Measurements from ENCODE around the gene TLX2. TPM values are rescaled to one million over a fixed set of nuclear protein-coding genes. Genes with fewer than 3 reads are reported as not detected.

The TLX2 gene
- polyA plus RNA-seq, 3 donors from 2014 or later = not detected

DNA sequence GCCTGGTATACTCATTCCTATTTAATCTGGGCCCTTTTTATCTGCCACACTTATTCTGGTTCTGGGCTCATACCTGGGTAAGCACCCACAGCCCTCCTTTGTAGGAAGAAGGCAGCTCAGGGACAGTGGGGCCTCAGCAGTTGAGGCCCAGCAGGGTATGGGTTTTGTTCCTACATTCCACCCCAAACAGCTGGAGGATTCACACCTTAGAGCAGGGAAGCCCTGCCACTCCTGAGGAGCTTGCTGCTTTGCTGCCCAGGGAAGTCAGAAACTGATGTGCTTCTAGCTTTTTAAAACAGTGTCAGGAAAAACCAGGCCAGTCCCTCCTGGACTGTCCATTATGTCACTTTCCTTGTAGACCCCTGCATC, 13.7 kb upstream of the TLX2 start:
- peaks cover 0 to 17% (median 10%) of the 10 kb centered on the region in 3 donors for H3K36me3 Mint-ChIP-seq
- peaks cover 8 to 15% (median 10%) of the 10 kb centered on the region in 3 donors for H3K27me3 Mint-ChIP-seq (ENCODE audit: low read depth in 3 of 3)
- DNase-seq = no peak
- no peaks in the 10 kb centered on the region for H3K9me3 Mint-ChIP-seq
- H3K4me3 Mint-ChIP-seq = peak overlapping the region in 4 of 5 donors; percentile 38 to 86 (median 47)
- H3K27ac Mint-ChIP-seq = no peak overlapping the region
- peaks cover 63 to 66% of the 10 kb centered on the region in 2 donors for H3K4me1 Mint-ChIP-seq

- Mint-ChIP-seq H3K27ac (peak overlapping the region in 4 of 6 donors; percentile 17 to 83 (median 74)), H3K4me3 (peak overlapping the region; percentile 76 to 90 (median 83))
These were observed 12.7 kb upstream of the TLX2 start for GRCh38 chr2:74501335-74502071.

DNA sequence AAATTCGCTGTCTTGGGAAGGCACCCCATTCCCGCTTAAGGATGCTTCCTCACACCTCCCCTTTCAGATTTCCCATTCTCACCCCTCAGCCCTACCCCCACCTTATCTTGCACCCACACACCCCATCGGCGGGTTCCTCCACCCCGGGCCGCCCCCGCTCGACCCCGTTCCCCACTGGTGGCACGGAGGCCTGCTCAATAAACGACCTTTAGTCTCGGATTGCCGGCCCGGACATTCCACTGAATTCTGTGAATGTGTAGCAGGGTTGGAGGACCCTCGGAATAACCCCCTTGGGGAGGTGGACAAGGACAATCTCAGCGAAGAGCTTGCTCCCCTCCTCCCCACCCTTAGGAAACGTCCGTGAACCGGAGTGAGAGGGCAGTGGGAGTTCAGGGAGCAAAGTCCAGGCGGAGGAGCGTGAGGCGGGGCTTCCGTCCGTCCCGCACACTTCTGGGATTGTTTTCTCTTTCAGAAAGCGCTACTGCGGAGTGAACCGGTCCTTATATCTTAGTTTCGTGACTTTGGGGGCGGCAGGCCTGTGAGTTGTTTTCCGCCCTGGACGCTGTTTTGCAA, 12.0 kb upstream of the TLX2 start:
- Mint-ChIP-seq H3K4me1 (peaks cover 73 to 78% of the 10 kb centered on the region in 2 donors), H3K4me3 (peak overlapping the region; percentile 82 to 90 (median 86)), H3K27me3 (ENCODE audit: low read depth in 3 of 3) (peaks cover 12 to 19% (median 13%) of the 10 kb centered on the region in 3 donors), H3K36me3 (peaks cover 3 to 16% (median 13%) of the 10 kb centered on the region in 3 donors), H3K27ac (peak overlapping the region; percentile 39 to 89 (median 78)), H3K9me3 (no peaks in the 10 kb centered on the region)
- no peak for DNase-seq

More at GRCh38 chr2:74501335-74502071, 12.7 kb upstream of the TLX2 start:
- peaks cover 8 to 15% (median 10%) of the 10 kb centered on the region in 3 donors for H3K27me3 Mint-ChIP-seq (ENCODE audit: low read depth in 3 of 3)
- H3K36me3 Mint-ChIP-seq = peaks cover under 1 to 13% (median 10%) of the 10 kb centered on the region in 3 donors
- peaks cover 66 to 71% of the 10 kb centered on the region in 2 donors for H3K4me1 Mint-ChIP-seq
- H3K9me3 Mint-ChIP-seq = no peaks in the 10 kb centered on the region
- DNase-seq = no peak

DNA sequence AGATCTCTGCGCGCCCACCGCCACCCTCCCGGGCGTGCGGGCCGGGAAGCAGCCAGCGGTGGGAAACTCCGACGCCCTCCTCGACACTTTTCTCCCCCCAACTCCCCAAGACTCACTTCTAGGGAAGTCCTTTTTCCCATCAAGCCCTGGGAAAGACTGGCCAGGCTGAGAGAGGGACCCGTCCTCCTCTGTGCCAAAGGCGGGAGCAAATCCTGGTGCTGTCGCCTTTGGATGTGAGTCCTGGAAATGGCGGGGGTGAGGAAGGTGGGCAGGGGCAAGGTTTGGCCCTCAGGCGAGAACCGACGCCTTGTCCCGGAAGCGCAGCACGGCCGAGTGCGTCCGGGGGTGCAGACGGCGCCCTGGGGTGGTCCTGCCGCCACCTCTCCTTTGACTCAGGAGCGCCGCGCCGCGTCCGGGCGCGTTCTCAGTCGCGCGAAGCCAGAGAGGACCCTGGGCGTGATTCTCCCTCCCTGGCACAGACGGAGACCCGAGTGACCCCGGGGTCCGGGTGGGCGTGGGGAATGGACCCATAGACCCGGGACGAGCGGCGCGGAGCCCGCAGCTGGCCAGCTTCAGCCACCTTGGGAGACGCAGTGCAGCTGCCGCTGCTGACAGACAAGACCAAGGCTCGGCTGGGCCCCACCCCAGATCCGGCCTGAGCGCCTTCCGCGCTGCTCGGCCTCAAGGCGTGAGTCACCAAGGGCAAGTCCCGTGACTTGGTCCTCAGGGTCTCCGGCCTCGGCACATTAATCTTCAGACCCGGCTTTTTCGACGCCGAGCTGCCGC, 11.3 kb upstream of the TLX2 start:
- Mint-ChIP-seq H3K27ac (peak overlapping the region; percentile 51 to 89 (median 80)), H3K4me1 (peaks cover 73 to 78% of the 10 kb centered on the region in 2 donors), H3K9me3 (no peaks in the 10 kb centered on the region), H3K36me3 (peaks cover 5 to 16% (median 13%) of the 10 kb centered on the region in 3 donors), H3K27me3 (ENCODE audit: low read depth in 3 of 3) (peaks cover 16 to 22% (median 16%) of the 10 kb centered on the region in 3 donors), H3K4me3 (peak overlapping the region; percentile 82 to 90 (median 86))
- DNase-seq = peak; percentile 56 to 64 (median 57)

DNA sequence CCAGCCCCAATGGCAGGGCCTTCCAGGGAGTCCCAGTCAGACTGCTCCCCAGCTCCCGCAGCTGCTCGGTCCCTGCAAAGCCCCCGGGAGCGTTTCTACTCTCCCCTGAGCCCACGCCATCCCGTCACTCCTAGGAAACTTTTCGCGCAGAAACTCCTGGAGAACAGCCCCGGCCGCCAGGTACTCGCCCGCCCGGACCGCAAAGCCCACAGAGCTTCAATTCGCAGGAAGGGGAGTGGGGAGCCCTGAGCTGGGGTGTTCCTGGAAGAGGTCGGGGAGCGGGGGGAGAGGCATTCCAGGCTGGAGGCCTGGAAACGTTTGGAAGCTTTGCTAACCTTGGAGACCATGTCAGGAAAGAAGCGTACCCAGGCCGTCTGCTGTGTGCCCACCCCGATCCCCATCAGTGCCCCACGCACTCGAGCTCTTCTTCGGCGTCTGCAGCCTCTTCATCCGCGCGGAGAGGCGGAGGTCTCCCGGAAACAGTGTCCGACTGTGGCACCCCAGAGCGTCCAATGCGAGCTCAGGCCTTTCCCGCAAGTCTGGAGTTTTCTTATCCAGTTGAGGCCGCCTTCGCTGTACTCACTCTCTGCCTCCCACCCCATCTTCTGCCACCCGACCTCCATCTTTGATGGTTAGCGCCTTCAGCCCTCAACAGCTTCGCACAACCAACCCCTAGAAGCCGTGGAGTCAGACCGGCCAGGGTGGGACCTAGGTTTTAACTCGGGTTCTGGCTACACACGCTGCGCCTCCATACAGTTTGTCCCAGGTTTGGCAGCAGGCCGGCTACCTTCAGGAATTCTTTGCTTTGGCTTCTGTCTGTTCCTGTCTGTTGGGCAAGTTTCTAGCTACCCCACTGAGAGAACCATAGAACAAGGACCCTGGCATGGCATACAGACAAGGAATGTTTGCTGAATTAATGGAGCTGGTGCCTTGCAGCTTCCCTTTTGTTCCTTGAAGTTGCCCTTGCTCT, 10.5 kb upstream of the TLX2 start:
- peaks cover 5 to 16% (median 13%) of the 10 kb centered on the region in 3 donors for H3K36me3 Mint-ChIP-seq
- H3K4me3 Mint-ChIP-seq = peak overlapping the region; percentile 82 to 90 (median 86)
- DNase-seq = no peak
- peak overlapping the region; percentile 51 to 89 (median 80) for H3K27ac Mint-ChIP-seq
- H3K9me3 Mint-ChIP-seq = no peaks in the 10 kb centered on the region
- H3K27me3 Mint-ChIP-seq (ENCODE audit: low read depth in 3 of 3) = peaks cover 13 to 24% (median 13%) of the 10 kb centered on the region in 3 donors
- H3K4me1 Mint-ChIP-seq = peaks cover 73 to 78% of the 10 kb centered on the region in 2 donors

GRCh38 chr2:74504591-74504990, 9.7 kb upstream of the TLX2 start:
- peak overlapping the region; percentile 82 to 90 (median 86) for H3K4me3 Mint-ChIP-seq
- H3K27ac Mint-ChIP-seq = peak overlapping the region; percentile 28 to 76 (median 56)

DNA sequence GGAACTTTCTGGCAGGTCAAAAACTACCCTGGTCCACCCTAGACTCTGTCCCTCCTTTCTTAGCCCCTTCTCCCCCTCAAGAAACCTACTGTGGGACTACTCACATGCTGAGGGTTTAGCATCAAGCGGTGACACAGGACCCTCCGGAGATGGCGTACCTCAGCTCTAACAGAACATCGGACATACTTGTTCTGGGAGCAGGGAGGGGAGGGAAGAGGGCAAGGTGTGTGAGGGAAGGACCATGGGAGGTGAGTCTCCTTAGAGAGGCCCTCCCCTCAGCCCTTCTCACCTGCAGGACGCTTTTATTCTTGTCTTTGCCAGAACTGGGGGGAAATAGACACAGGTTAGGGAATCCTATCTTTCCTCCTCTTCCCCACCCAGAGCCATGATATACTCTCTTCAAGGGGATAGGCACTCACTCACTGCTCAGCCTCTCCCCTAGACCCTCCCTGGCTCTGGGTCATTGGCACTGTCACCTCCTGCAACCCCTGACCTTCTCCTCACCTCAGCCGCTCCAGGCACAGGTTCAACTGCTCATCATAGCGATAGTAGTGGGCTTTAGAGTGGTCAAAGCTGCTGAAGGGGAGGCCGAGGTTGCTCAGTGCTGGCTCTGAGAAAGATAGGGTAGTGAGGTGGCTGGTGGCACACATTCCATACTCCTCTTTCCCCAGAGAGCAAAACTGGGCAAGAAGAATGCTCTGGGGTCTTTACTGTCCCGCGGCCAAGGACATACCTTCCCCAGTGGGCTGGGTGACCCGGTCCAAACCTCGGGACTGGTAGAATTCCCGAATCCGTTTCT, 8.6 kb upstream of the TLX2 start:
- peaks cover 5 to 16% (median 13%) of the 10 kb centered on the region in 3 donors for H3K36me3 Mint-ChIP-seq
- peak overlapping the region in 2 of 6 donors; percentile 35 to 71 for H3K27ac Mint-ChIP-seq
- peak overlapping the region in 4 of 5 donors; percentile 42 to 87 (median 52) for H3K4me3 Mint-ChIP-seq
- peaks cover 10 to 25% (median 16%) of the 10 kb centered on the region in 3 donors for H3K27me3 Mint-ChIP-seq (ENCODE audit: low read depth in 3 of 3)
- peaks cover 68 to 69% of the 10 kb centered on the region in 2 donors for H3K4me1 Mint-ChIP-seq
- no peaks in the 10 kb centered on the region for H3K9me3 Mint-ChIP-seq
- no peak for DNase-seq

More at GRCh38 chr2:74504591-74504990, 9.7 kb upstream of the TLX2 start:
- H3K4me1 Mint-ChIP-seq = peaks cover 68 to 73% of the 10 kb centered on the region in 2 donors
- H3K27me3 Mint-ChIP-seq (ENCODE audit: low read depth in 3 of 3) = peaks cover 10 to 21% (median 11%) of the 10 kb centered on the region in 3 donors
- no peak for DNase-seq
- peaks cover 5 to 16% (median 13%) of the 10 kb centered on the region in 3 donors for H3K36me3 Mint-ChIP-seq
- no peaks in the 10 kb centered on the region for H3K9me3 Mint-ChIP-seq

DNA sequence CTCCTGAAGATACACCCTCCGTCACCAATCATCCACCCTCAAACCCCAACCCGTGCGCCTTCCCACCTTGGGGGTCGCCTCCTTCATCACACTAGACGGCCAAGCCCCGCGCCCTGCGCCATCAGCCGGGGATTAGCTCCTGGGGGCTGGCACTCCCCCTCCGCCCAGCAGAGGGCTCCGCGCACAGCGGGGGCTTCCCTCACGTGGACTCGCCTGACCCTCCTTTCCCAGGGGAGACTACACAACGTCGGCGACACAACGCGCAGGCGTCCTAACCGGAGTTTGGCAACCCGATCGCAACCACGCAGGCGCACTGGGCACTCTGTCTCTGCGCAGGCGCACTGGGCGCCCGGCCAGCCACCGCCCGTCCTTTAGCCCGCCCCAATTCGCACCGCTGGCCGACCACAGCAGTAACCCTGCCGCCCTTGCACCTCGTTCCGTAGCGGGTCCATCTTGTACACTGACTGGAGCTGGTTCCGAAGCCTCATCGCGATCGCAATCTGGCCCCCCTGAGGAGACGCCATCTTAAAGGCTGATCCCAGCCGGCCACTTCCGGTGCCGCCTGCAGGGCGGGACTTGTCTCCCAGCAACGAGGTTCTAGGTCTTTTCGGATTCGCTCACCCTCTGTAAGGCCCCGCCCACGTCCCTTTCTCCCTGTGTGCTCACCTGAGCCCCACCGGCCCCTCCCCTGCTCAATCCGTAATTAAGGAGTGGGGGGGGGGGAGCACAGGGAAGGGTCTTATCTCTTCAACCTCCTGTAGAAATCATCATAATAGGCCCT, 6.9 kb upstream of the TLX2 start, which contains the start of gene PCGF1:
Gene PCGF1 (minus strand): TSS at position 551 of the 781 bp plus-strand sequence. CDS start 27 bp downstream, at position 524.
- Mint-ChIP-seq H3K27me3 (ENCODE audit: low read depth in 3 of 3) (peaks cover 17 to 31% (median 24%) of the 10 kb centered on the region in 3 donors), H3K36me3 (peaks cover 5 to 16% (median 13%) of the 10 kb centered on the region in 3 donors), H3K4me3 (peak within 1 kb of the TSS; percentile 98 to 100 (median 99)), H3K4me1 (peaks cover 57 to 59% of the 10 kb centered on the region in 2 donors), H3K27ac (peak within 1 kb of the TSS; percentile 99 to 100 (median 100)), H3K9me3 (no peaks in the 10 kb centered on the region)
- DNase-seq = peak; percentile 98 to 99 (median 98)

- H3K4me1 Mint-ChIP-seq = peaks cover 50 to 52% of the 10 kb centered on the region in 2 donors
- H3K27ac Mint-ChIP-seq = peak overlapping the region; percentile 99 to 100 (median 100)
- H3K4me3 Mint-ChIP-seq = peak overlapping the region; percentile 98 to 100 (median 99)
- peaks cover 24 to 38% (median 30%) of the 10 kb centered on the region in 3 donors for H3K27me3 Mint-ChIP-seq (ENCODE audit: low read depth in 3 of 3)
- peaks cover 5 to 16% (median 13%) of the 10 kb centered on the region in 3 donors for H3K36me3 Mint-ChIP-seq
- DNase-seq = no peak
- H3K9me3 Mint-ChIP-seq = no peaks in the 10 kb centered on the region
These were observed 6.2 kb upstream of the TLX2 start for GRCh38 chr2:74507926-74508520.

- Mint-ChIP-seq H3K4me3 (no peak overlapping the region), H3K27ac (no peak overlapping the region), H3K36me3 (peaks cover 3 to 6% (median 5%) of the 10 kb centered on the region in 3 donors)
These were observed 4.0 kb upstream of the TLX2 start for GRCh38 chr2:74510272-74510671.

More at GRCh38 chr2:74510272-74510671, 4.0 kb upstream of the TLX2 start:
- no peak for DNase-seq
- Mint-ChIP-seq H3K9me3 (peaks cover 0 to 2% (median 0%) of the 10 kb centered on the region in 6 donors), H3K4me1 (peaks cover 30 to 37% of the 10 kb centered on the region in 2 donors), H3K27me3 (ENCODE audit: low read depth in 3 of 3) (peaks cover 27 to 41% (median 29%) of the 10 kb centered on the region in 3 donors)
